ENCODE data around the gene BUD23.
A peak's percentile ranks its signal among the peaks of the same experiment; 100 is the strongest.
"Not testable (repeated sequence)": the region's sequence is repeated elsewhere in the genome, so short reads cannot be mapped to it uniquely, and the experiment has no call there.

Gene BUD23

DNA sequence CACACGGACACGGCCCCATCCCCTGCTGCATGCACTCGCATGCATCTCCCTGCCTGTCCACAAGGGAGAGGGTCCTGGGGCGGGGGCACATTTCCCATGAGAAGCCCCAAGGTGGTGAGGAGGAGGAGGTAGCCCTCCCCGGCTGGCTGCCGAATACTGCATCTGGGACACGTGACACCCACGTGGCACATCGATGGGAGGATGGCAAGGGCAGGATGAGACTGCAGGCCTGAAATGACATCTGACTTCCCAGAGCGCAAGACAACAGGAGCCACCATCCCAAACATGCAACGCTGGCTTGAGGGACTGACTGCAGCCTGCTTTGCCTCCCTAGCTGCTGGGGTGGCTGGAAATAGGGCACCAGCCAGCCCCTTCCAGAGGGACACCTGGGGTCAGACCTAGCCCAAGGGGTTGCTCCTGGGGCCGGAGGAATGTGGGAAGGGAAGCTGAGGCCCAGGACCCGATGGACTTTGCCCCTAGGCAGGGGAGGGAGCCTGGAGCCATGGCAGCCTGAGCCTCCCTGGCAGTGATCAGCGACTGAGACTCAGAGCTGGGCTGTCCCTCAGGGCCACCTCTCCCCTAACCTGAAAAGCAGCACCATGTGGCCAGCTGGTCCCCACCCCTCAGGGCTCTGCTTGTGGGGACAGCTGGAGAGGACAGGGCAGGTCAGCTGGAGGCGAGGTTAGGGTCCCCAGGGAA lies 16.1 kb downstream of the BUD23 start:
- no peak for FAIRE-seq

DNA sequence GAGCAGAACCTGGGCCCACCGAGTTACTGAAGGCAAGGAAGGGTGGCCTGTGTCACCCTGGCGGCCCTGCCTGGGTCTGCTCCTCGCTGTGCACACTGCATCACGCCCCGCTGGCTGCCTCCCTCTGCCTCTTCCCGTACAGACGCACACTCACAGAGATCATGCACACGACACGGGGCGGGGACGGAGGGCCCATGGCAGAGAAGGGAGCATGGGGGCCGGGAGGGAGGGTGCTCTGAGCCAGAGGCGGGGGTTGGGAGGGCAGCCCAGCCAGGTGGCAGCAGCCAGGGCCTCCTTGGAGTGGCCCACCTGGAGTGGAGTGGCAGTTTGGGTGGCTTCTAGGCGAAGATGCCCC lies 16.6 kb downstream of the BUD23 start:
- FAIRE-seq: no peak
- no peak for DNase-seq (ENCODE audit: insufficient read length, low spot score)

More for the DNA sequence above, 16.1 kb downstream of the BUD23 start:
- no peak for DNase-seq (ENCODE audit: insufficient read length, low spot score)

DNA sequence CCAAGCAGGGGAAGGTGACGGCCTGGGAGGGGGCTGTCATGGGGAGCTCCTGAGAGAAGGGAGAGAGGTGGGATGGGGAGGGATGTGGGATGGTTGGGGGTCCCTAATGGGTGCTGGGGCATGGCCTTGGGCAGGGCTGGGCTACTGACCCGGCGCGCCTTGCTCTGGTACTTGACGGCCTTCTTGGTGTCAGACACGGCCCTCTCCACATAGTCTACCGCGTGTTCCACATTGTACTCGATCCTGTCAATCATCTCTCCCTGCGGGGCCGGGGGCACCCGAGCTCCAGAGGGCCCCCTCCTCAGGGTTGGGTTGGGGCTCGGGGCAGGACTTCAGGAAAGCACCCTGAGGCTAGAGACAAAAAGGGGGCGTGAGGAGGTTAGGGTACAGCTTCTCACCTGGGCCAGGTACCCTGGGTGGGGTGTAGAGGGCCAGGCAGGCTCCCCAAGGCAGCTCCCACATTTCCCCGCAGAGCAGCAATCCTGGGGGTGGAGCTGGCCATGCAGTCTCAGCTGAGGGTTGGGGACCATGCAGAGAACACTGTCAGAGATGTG lies 17.3 kb downstream of the BUD23 start:
- DNase-seq (ENCODE audit: insufficient read length, low spot score): no peak
- FAIRE-seq: no peak

- DNase-seq (ENCODE audit: insufficient read length, low spot score) (no peak), FAIRE-seq (no peak)
Observed at GRCh38 chr7:73701357-73701995, 18.1 kb downstream of the BUD23 start.

- no peak for FAIRE-seq
- no peak for DNase-seq (ENCODE audit: insufficient read length, low spot score)
Observed at GRCh38 chr7:73702226-73702625, 18.8 kb downstream of the BUD23 start.

DNA sequence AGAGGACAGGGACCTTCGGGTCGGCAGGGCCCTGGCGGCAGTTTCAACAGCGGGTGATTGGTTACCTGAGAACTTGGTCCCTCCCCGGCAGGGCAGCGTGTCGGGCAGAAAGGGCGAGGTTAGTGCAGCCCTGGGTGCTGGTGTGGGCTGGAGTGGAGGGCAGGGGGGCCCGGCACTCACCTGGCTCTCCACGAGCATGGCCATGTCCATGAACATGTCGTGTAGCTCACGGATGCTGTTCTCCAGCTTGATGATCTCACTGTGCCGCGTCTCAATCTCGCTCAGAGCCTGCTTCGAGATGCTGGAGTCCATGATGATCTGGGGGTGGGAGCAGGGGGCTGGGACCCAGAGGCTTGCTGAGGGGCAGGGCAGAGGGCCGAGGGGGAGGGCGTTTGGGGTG lies 19.3 kb downstream of the BUD23 start:
- FAIRE-seq (no peak), DNase-seq (ENCODE audit: insufficient read length, low spot score) (no peak)

GRCh38 chr7:73703225-73703624 lies 19.8 kb downstream of the BUD23 start:
- FAIRE-seq (no peak), DNase-seq (ENCODE audit: insufficient read length, low spot score) (no peak)

- no peak for DNase-seq (ENCODE audit: insufficient read length, low spot score)
Observed at GRCh38 chr7:73703757-73704639, 20.6 kb downstream of the BUD23 start.

GRCh38 chr7:73704640-73705550 lies 21.5 kb downstream of the BUD23 start:
- DNase-seq (ENCODE audit: insufficient read length, low spot score) (no peak), FAIRE-seq (no peak)

More at GRCh38 chr7:73703757-73704639, 20.6 kb downstream of the BUD23 start:
- no peak for FAIRE-seq

DNA sequence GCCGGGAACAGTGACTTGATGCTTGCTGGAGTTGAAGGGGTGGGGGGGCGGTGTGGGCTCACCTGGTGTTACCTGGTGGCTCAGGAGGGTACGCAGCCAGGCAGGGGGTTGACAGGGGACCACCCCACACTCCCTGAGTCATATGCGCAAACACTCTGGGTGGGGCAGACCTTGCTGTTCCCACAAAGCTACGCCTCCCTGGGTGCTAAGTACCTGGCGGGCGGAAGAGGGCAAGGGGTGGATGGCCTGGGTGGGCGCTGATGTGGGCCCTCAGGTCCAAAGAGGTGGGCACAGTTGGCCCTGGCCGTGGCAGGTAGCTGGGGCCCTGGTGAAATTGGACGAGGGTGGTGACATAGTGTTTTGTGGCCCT lies 22.1 kb downstream of the BUD23 start:
- no peak for DNase-seq (ENCODE audit: insufficient read length, low spot score)

DNA sequence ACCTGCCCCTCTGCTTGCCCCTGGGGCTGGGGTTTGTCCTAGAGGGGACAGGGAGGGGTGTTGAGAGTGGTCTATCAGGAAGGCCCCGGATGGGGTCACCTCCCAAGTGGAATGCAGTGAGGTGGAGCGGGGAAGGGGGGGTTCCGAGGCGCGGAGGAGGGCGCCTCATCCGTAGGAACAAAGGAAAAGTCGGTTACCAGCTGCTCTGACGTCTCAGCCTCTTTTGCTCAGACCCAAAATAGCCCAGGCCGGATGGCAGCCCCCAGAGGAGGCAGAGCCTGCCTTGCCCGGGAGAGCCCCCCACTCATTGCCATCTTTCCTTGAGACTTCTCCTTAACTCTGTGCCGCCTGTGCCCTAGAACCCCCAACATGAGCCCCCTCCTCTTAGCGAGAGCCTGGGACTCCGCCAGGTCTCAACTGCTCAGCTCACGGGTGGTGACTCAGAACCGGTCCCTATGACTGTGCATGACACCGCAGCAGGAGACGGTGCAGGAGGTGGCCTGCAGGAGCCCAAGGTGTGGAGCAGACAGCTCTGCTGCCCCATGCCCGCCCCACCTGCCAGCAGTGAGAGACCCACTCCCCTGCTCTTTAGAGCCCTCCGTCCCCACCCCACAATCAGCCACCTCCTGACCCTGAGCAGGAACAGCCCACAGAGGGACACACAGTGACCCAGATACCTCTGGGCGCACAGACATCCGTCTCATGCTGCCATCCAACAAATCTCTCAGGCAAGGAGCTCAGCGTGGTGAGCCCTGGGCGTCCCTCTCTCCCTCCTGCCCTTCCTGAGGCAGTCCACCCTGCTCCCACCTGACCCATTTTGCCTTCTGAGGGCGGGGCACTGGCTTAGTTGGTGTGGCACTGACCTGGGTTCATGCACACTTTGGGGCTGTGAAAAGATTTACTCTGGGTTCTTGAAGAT lies 23.0 kb downstream of the BUD23 start:
- FAIRE-seq (no peak), DNase-seq (ENCODE audit: insufficient read length, low spot score) (no peak)

More for the DNA sequence above, 22.1 kb downstream of the BUD23 start:
- no peak for FAIRE-seq

- FAIRE-seq (no peak), DNase-seq (ENCODE audit: insufficient read length, low spot score) (no peak)
Observed at GRCh38 chr7:73707045-73707631, 23.7 kb downstream of the BUD23 start.

DNA sequence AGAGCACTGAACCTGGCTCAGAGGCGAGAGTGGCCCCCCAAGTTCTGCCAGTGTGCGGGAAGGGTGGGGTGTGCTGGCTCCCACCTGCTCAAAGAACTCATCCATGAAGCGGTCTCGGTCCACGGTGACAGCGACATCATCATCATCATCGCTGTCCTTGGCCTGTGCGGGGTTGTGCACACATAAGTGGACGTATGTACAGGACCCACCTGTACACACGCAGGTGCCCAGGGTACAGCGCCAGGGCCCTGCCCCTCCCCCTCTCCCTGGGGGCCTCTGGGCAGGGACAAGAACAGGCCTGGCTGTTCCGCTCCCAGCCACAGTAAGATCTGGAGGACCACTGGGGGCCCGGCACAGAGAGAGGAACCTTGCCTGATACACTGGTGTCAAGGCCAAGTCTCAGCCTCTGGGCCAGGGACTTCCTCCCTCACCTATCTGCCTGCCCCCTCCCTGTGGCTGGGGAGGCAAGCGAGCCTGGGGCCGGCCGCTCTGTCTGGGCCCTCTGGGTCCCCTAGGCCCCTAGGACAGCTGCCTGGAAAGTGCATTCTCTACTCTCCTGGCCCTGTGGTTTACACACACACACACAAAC lies 25.7 kb downstream of the BUD23 start:
- FAIRE-seq (no peak), DNase-seq (ENCODE audit: insufficient read length, low spot score) (no peak)

GRCh38 chr7:73712773-73713172 lies 29.4 kb downstream of the BUD23 start:
- FAIRE-seq: no peak

GRCh38 chr7:73713319-73713718 lies 29.9 kb downstream of the BUD23 start:
- DNase-seq (ENCODE audit: insufficient read length, low spot score); FAIRE-seq: not testable (repeated sequence)

More at GRCh38 chr7:73712773-73713172, 29.4 kb downstream of the BUD23 start:
- no peak for DNase-seq (ENCODE audit: insufficient read length, low spot score)

DNA sequence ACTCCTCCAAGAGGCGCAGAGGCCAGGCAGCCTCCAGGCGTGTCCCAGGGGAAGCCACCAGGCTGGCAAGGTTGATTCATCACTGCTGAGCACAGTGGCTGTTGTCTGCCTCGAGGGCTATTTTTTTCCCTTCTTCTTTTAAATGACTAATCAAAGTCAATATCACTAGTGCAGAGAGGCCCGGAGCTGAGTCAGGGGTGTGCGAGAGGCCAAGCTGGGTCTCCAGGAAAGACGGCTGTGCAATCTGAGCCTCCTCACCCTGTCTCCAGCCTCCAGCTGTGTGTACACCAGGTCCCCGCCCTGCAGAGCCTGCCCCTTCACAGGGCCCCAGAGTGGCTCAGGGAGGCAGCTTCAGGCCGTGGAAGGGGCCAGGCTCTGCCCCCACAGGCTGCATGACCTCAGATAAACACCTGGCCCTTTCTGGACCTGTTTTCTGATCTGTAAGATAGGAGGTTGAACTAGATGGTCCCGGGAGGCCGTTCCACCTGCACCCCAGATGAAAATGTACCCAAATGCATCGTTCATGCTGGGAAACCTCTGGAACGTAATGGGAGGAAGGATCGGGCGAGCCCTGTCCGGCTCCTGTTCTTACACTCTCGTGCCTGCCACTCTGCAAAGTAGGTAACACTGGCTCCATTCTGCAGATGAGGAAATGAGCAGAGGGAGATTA lies 32.4 kb downstream of the BUD23 start:
- DNase-seq (ENCODE audit: insufficient read length, low spot score): peak; percentile 92
- no peak for FAIRE-seq

- no peak for FAIRE-seq
- DNase-seq (ENCODE audit: insufficient read length, low spot score): no peak
Observed at GRCh38 chr7:73716318-73716890, 33.0 kb downstream of the BUD23 start.
